SJCRH30 (cell line): ENCODE measurements around the gene GLDN. TPM values are rescaled to one million over a fixed set of nuclear protein-coding genes. Genes with fewer than 3 reads are reported as not detected.

ENCODE experiments used
- DNase-seq, 2 experiments: peaks; one replicate each; pipeline ENCODE4 v3.0.0-alpha.2; 2015 to 2020
- H3K27ac ChIP-seq: fragments of 250-450 bp; sonication (Bioruptor Pico); 2 replicates; pipeline ENCODE4 v1.5.1; 2020; ENCODE audit warnings: mild to moderate bottlenecking, moderate library complexity
- H3K27me3 ChIP-seq: fragments of 250-450 bp; sonication (Bioruptor Pico); 2 replicates; pipeline ENCODE4 v1.5.1; 2020; ENCODE audit warnings: mild to moderate bottlenecking, moderate library complexity
- H3K36me3 ChIP-seq: fragments of 250-450 bp; sonication (Bioruptor Pico); 2 replicates; pipeline ENCODE4 v1.5.1; 2020; ENCODE audit warnings: mild to moderate bottlenecking, moderate library complexity
- H3K4me1 ChIP-seq: fragments of 250-450 bp; sonication (Bioruptor Pico); 2 replicates; pipeline ENCODE4 v1.5.1; 2020; ENCODE audit warnings: mild to moderate bottlenecking, moderate library complexity
- H3K4me3 ChIP-seq: fragments of 250-450 bp; sonication (Bioruptor Pico); 2 replicates; pipeline ENCODE4 v1.5.1; 2020; ENCODE audit warnings: mild to moderate bottlenecking, moderate library complexity
- H3K9me3 ChIP-seq: fragments of 250-450 bp; sonication (Bioruptor Pico); replicated peaks from 2 replicates; pipeline ENCODE4 v1.5.1; 2020; ENCODE audit warnings: mild to moderate bottlenecking, moderate library complexity
- total RNA-seq: library from RNA; depleted of rRNA; stranded (reverse); fragments of >200 nt; shearing (Covaris generic); gene quantifications from 2 replicates; pipeline ENCODE4 v1.2.3, GENCODE V29; 2014

Gene GLDN
- total RNA-seq, 1 experiment from 2014 or later = 0.18 TPM

DNA sequence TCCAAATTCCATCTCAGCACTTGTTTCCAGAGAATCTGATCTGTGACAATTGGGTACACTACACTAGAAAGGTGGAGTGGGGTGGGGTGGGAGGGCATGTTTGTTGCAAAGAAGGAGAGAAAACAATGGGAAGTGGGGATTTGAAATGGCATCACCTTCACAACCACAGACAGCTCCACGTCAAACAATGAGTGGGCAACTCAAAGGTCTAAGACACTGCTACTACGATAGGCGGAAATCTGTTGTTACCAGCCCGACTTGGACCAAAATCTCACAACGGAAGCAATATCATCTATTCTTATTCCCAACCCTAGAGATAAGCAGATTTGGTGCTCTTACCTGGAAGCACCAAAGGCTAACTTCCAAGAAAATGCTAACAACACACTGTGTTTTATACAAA is 6.4 kb upstream of the GLDN start:
- H3K4me1 ChIP-seq = no peaks in the 10 kb centered on the region
- no peak overlapping the region for H3K27ac ChIP-seq
- no peak for DNase-seq
- no peaks in the 10 kb centered on the region for H3K27me3 ChIP-seq
- H3K36me3 ChIP-seq = no peaks in the 10 kb centered on the region
- no peak overlapping the region for H3K4me3 ChIP-seq
- no peaks in the 10 kb centered on the region for H3K9me3 ChIP-seq

DNA sequence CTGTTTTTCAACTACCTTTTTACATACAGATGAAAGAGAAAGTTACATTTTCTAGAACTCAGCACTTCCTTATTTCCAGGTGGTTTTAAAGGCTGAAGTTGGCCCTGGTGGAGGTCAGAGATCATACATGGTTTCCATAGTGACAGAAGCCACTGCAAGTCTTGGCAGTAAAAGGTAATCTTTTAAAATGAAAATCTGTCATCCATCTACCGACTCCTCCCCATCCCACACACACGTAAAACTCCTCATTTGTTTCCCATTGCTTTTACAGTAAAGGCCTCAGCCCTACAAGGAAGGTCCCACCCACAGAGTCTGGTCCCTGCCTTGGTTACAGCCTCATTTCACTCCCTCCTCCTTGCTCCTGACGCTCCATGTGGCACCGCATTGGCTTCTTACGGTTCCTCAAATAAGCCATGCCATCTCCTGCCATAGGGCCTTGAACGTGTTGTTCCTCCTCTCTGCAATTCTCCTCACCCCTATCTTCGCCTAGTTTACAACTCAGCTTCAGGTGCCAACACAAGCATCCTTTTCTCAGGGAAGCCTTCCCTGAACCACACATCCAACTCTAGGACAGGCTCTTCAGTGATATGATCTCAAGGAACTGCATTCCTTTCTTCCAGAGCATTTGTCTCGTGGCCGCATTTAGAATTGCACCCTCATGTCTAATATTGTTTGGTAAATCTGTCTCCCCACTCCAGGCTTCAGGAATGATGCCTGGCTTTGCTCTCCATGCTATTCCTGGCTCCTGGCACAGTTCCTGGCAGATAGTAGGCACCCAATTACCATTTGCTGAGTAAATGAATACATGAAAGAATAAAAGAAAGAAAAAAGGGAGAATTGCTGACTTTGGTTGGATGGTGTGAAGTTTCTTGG is 5.7 kb upstream of the GLDN start:
- no peaks in the 10 kb centered on the region for H3K36me3 ChIP-seq
- H3K27ac ChIP-seq = no peak overlapping the region
- H3K4me1 ChIP-seq = no peaks in the 10 kb centered on the region
- DNase-seq = no peak
- no peaks in the 10 kb centered on the region for H3K27me3 ChIP-seq
- H3K9me3 ChIP-seq = no peaks in the 10 kb centered on the region
- no peak overlapping the region for H3K4me3 ChIP-seq

DNA sequence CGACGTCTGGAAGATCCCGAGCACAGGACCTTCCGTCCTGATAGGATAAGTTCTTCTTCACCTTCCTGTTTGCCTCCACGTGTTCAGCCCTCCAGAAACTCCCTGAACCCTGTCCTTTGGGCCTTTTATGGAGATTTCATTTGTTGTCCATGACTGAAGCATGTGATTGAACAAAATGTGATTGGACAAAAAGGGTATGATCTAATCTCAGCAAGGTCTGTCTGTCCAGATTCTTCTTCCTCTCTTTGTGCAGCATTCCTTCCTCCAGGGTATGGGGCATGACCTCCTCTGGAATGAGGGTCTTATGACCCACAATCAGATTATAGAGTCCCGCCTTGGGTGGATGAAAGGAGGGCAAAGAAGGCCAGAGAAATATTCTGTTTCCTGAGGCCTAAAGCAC is 3.0 kb upstream of the GLDN start, which contains the start of gene CYP19A1:
Gene CYP19A1 (minus strand): TSS at position 101 of the 400 bp plus-strand sequence. CDS start 95,684 bp downstream, outside the sequence.
- DNase-seq = no peak
- Histone ChIP-seq H3K27me3 (no peaks in the 10 kb centered on the region), H3K4me3 (no peak within 1 kb of the TSS), H3K9me3 (no peaks in the 10 kb centered on the region), H3K36me3 (no peaks in the 10 kb centered on the region), H3K27ac (no peak within 1 kb of the TSS), H3K4me1 (no peaks in the 10 kb centered on the region)

DNA sequence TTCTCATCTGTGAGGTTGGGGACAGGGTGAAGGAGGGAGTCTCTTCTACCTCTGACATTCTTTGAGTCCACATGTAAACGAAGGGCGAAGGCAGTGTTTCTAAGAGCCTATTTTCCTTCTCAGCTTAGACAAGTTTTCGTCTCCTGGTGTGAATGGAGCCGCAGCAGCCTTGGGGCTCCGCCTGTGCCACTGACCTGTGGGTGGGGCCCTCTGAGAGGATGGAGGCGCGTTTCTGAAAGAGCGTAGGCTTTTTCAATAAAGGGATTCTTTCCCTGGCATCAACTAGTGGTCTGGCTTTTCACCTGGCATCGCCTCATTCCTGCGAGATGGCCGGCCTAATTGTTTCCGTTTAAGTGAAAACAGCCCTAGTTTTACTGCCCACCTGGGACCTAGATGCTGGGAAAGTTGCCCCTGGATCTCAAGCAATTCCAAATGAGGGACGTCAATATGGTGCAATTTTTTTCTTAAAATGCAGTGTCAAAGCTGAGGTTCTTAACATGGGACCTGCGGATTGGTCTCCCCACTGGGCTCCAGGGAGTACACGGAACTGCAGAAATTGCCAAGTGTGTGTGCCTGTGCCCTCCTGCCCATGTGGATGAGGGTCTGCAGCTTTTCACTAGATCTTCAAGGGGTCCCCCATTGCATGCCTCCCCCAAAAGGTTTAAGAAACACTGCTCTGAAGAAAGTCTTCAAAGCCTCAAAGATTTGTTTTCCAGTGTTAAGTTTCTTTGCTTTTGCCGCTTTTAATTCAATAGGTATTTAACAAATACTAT is 958 bp downstream of the GLDN start:
- Histone ChIP-seq H3K27ac (no peak overlapping the region), H3K9me3 (no peaks in the 10 kb centered on the region), H3K4me3 (no peak overlapping the region), H3K27me3 (no peaks in the 10 kb centered on the region), H3K36me3 (no peaks in the 10 kb centered on the region), H3K4me1 (no peaks in the 10 kb centered on the region)
- DNase-seq = no peak

DNA sequence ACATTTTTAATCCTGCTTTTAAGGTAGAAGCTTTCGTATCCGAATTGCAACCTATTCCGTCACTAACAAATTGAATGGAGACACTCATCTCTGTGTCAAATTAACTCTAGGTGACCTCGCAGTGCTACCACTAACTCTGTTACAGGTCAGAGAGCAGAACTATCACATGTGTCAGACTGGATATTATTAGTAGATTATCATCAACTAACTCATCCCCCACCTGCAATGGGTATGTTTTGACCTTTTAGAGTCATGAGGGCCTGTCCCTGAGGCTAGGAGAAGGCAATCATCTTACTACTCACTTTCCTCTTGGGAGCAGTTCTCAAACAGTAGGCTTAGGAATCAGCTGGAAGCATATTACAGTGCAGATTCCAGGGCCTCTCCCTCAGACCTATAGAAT is 2.0 kb downstream of the GLDN start:
- Histone ChIP-seq H3K27me3 (no peaks in the 10 kb centered on the region), H3K4me3 (no peak overlapping the region), H3K36me3 (no peaks in the 10 kb centered on the region), H3K4me1 (no peaks in the 10 kb centered on the region), H3K9me3 (no peaks in the 10 kb centered on the region), H3K27ac (no peak overlapping the region)
- no peak for DNase-seq

DNA sequence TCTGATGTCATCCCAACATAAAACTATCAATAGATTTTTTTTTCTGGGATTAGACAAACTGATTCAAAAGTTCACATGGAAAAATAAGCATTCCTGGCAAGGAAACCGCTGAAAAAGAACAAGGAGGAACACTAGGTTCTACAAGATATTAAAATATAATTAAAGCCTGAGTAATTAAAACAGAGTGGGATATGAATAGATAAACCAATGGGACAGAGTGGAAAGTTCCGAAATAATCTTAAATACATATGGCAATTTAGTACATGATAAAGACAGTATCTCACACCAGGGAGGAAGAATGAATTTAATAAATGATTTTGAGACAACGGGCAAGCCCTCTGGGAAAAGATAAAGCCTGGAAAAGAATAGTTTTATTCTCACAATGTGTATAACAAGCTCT is 4.7 kb downstream of the GLDN start:
- Histone ChIP-seq H3K36me3 (no peaks in the 10 kb centered on the region), H3K27me3 (no peaks in the 10 kb centered on the region), H3K4me1 (no peaks in the 10 kb centered on the region), H3K4me3 (no peak overlapping the region), H3K27ac (no peak overlapping the region), H3K9me3 (no peaks in the 10 kb centered on the region)
- no peak for DNase-seq

DNA sequence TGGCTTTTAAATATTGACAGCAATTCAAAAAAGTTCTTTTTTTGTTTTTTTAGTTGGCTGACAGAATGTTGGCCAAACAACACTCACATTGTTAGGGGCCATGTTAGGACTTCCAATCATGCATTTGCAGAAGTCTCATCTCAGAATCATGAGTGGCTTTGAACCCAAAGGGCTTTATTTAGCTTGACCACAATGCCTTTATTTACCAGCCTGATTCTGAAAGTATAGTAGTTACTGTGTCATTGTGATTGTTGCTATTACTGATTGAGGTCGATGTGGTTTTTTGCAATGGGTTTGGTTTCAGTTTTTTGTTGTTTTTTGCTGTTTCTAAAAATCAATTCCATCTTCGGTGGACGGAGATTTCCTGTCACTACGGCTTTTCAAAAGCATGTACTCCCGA is 7.2 kb downstream of the GLDN start:
- Histone ChIP-seq H3K4me3 (no peak overlapping the region), H3K36me3 (no peaks in the 10 kb centered on the region), H3K9me3 (no peaks in the 10 kb centered on the region), H3K27ac (no peak overlapping the region), H3K27me3 (no peaks in the 10 kb centered on the region), H3K4me1 (no peaks in the 10 kb centered on the region)
- no peak for DNase-seq

DNA sequence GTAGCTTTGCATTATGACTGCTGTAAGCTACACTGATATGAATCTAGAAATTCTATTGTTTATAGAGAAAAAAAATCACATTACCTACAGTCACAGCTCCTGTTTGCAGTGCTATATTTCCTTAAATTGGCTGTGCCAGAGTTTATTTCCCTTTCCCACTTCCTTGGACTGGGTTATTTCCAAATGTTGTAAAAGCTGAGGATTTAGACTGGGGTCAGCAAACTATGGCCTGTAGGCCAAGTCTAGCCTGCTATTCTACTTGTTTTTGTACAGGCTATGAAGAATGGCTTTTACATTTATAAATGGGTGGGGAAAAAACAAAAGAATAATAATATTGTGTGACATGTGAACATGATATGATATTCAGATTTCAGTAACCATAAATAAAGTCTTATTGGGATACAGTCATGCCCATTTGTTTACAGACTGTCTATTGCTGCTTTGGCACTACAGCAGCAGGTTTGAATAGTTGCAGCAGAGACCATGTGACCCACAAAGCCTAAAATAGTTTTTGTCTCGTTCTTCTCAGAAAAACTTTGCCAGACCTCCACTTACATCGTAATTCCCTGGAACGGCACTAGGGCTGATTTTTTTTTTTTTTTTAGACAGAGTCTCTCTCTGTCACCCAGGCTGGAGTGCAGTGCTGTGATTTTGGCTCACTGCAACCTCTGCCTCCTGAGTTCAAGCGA is 7.8 kb downstream of the GLDN start:
- H3K9me3 ChIP-seq = no peaks in the 10 kb centered on the region
- no peaks in the 10 kb centered on the region for H3K36me3 ChIP-seq
- no peak for DNase-seq
- H3K27ac ChIP-seq = no peak overlapping the region
- no peaks in the 10 kb centered on the region for H3K4me1 ChIP-seq
- no peaks in the 10 kb centered on the region for H3K27me3 ChIP-seq
- H3K4me3 ChIP-seq = no peak overlapping the region

DNA sequence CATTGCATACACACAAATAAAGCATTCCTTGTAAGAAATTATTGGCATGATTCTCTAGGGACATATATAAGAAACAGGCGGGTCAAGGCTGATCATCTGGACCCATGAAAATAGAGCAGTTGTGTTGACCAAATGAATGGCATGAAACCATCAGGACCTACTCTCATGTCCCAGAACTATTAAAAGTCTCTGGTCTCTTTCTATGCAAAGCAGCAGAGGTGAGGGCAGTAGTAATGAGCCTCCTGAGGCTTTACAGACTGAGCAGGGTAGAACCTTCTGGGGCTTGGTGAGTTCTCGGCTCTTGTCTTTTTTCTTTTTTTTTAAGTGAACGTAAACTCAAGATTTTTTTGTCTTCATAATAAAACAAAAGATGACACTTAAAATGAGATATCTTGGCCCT is 9.3 kb downstream of the GLDN start:
- no peaks in the 10 kb centered on the region for H3K27me3 ChIP-seq
- H3K4me3 ChIP-seq = no peak overlapping the region
- DNase-seq = no peak
- no peak overlapping the region for H3K27ac ChIP-seq
- H3K9me3 ChIP-seq = no peaks in the 10 kb centered on the region
- no peaks in the 10 kb centered on the region for H3K36me3 ChIP-seq
- no peaks in the 10 kb centered on the region for H3K4me1 ChIP-seq

DNA sequence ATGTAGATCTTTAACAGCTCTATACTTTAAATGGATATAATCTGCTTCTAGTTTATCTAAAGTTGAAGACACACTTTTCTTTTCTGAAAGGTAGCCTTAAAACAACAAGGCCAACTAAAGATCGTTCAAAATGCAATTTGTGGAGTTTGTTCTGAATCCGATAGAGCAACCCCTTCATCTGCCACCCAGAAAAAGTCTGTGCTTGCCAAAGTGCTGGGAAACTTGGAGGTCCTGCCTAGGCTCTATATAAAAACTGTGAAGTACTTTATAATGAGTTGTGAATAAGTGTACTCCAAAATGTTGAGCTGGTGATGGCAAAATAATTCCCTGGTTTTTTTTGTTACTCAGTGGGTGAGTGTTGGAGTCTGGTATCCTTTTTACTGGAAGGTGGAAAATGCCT is 12.5 kb downstream of the GLDN start:
- DNase-seq = no peak

DNA sequence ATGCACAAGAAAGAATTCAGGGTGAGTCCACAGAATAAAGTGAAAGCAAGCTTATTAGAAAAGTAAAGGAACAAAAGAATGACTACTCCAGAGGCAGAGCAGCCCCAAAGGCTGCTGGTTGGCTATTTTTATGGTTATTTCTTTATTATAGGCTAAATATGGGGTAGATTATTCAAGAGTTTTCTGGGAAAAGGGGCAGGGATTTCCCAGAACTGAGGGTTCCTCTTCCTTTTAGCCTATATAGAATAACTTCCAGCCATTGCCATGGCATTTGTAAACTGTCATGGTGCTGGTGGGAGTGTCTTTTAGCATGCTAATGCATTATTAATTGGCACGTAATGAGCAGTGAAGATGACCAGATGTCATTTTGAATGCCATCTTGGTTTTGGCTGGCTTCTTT is 13.6 kb downstream of the GLDN start:
- H3K4me3 ChIP-seq = no peak overlapping the region
- no peaks in the 10 kb centered on the region for H3K4me1 ChIP-seq

More for the DNA sequence above, 12.5 kb downstream of the GLDN start:
- no peaks in the 10 kb centered on the region for H3K4me1 ChIP-seq
- no peaks in the 10 kb centered on the region for H3K36me3 ChIP-seq
- H3K27ac ChIP-seq = no peak overlapping the region
- no peaks in the 10 kb centered on the region for H3K27me3 ChIP-seq
- H3K4me3 ChIP-seq = no peak overlapping the region
- H3K9me3 ChIP-seq = no peaks in the 10 kb centered on the region

DNA sequence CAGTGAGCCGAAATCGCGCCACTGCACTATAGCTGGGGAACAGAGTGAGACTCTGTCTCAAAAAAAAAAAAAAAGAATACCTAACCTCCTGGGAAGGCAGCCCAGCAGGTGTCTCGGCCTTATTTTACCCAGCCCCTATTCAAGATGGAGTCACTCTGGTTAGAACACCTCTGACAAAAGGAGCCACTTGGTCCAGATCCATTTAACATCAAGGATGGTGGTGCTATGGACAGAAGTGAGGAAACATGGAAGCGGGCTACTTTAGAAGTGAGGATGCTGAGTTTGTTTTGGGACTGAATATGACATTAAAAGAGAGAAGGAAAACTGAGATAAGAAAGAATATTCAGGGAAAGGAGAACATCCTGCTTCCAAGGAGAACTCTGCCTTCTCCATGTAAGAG is 14.7 kb downstream of the GLDN start:
- H3K36me3 ChIP-seq = no peaks in the 10 kb centered on the region
- H3K4me1 ChIP-seq = no peaks in the 10 kb centered on the region
- no peak overlapping the region for H3K4me3 ChIP-seq
- H3K9me3 ChIP-seq = no peaks in the 10 kb centered on the region
- DNase-seq = no peak
- H3K27me3 ChIP-seq = no peaks in the 10 kb centered on the region
- H3K27ac ChIP-seq = no peak overlapping the region

More for the DNA sequence above, 13.6 kb downstream of the GLDN start:
- DNase-seq = no peak
- H3K27ac ChIP-seq = no peak overlapping the region
- H3K36me3 ChIP-seq = no peaks in the 10 kb centered on the region
- no peaks in the 10 kb centered on the region for H3K9me3 ChIP-seq
- H3K27me3 ChIP-seq = no peaks in the 10 kb centered on the region

DNA sequence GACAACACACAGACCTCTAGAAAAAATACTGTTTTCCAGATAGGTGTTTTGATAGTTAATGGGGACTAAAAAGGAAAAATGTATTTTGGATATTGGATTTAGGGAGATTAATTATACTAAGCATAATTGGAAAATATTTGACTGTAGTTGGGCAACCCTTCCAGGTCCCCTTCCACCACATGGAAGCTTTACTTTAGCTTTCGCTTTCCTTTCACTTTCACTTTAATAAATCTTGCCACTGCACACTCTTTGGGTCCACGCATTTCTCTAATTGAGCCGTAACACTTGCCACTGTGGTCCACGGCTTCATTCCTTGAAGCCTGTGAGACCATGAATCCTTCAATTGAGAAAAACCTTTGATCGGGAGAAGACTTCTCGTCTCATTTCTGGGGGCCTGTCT is 15.5 kb downstream of the GLDN start:
- no peak for DNase-seq
- Histone ChIP-seq H3K27me3 (no peaks in the 10 kb centered on the region), H3K4me1 (no peaks in the 10 kb centered on the region), H3K27ac (no peak overlapping the region), H3K36me3 (no peaks in the 10 kb centered on the region), H3K4me3 (no peak overlapping the region), H3K9me3 (no peaks in the 10 kb centered on the region)

DNA sequence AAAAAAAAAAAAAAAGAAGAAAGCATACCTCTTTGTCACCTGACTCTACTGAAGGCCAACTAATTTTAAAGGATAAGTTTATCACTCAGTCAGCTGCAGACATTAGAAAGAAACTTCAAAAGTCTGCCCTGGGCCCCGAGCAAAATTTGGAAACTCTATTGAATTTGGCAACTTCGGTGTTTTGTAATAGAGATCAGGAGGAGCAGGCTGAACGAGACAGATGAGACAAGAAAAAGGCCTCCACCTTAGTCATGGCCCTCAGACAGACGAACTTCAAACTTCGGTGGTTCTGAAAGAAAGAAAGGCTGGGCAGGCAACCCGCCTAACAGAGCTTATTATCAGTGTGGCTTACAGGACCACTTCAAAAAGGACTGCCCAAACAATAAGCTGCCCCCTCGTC is 18.5 kb downstream of the GLDN start:
- no peaks in the 10 kb centered on the region for H3K27me3 ChIP-seq
- H3K9me3 ChIP-seq = no peaks in the 10 kb centered on the region
- no peaks in the 10 kb centered on the region for H3K4me1 ChIP-seq
- no peak overlapping the region for H3K27ac ChIP-seq
- no peak for DNase-seq
- H3K4me3 ChIP-seq = no peak overlapping the region
- no peaks in the 10 kb centered on the region for H3K36me3 ChIP-seq

DNA sequence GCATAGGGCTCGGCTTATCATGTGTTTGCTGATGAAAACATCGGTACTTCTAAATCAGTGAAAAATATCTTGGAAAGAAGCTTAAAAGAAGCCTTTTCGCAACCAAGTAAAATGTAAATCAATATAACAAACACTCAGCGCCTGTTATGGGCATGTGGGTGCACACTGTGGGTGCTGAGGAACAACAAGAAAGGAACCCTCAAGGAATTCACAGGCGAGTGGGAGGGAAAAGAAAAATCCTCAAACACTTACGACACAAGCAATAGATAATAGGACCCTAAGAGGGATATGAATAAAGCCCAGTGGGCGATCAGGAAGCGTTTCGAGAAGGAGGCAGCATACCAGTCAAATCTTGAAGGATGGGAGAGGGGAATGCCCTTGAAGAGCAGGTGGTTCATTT is 21.9 kb downstream of the GLDN start:
- DNase-seq = no peak
- Histone ChIP-seq H3K9me3 (no peaks in the 10 kb centered on the region), H3K4me3 (no peak overlapping the region), H3K4me1 (no peaks in the 10 kb centered on the region), H3K27me3 (no peaks in the 10 kb centered on the region), H3K27ac (no peak overlapping the region), H3K36me3 (no peaks in the 10 kb centered on the region)
